Endothelial cell of umbilical vein (primary cell): ENCODE data around the gene EPHB6.

Experiments
- CTCF ChIP-seq, 2 donors: IDR thresholded peaks; 1 replicate in 1 of 2; 2 replicates in 1 of 2; pipeline ENCODE4 v1.5.1; 2011; ENCODE audit warnings: low read length in 2 of 2, mild to moderate bottlenecking in 2 of 2, moderate library complexity in 2 of 2, control low read depth in 1 of 2, inconsistent platforms in 1 of 2, low read depth in 1 of 2; ENCODE audit not compliant: insufficient read depth in 1 of 2; ENCODE audit errors: extremely low read depth in 1 of 2
- POLR2A ChIP-seq: IDR thresholded peaks from 2 replicates; pipeline ENCODE4 v1.6.1; 2012; ENCODE audit warnings: low read depth, mild to moderate bottlenecking, control low read depth, low read length

- no peak for TF ChIP-seq CTCF (IDR thresholded peaks at IDR 0.05; ENCODE audit: extremely low read depth in 1 of 2, insufficient read depth in 1 of 2, low read depth in 1 of 2, low read length in 2 of 2)
- TF ChIP-seq POLR2A = no peak
Measured at GRCh38 chr7:142916508-142916907, 61.6 kb downstream of the EPHB6 start.
